GM12801 (cell line): ENCODE measurements around the gene SCAPER.

Source experiments
- CTCF ChIP-seq: IDR thresholded peaks from one replicate; pipeline ENCODE4 v1.5.1; 2011; ENCODE audit warnings: control low read depth; ENCODE audit not compliant: insufficient read length; ENCODE audit errors: extremely low read depth

Gene SCAPER

GRCh38 chr15:76664895-76665294, 240.2 kb downstream of the SCAPER start:
- no peak for TF ChIP-seq CTCF

- TF ChIP-seq CTCF = no peak
These were observed 240.7 kb downstream of the SCAPER start for GRCh38 chr15:76664411-76664810.

- no peak for TF ChIP-seq CTCF
These were observed 241.6 kb downstream of the SCAPER start for GRCh38 chr15:76663529-76663928.

GRCh38 chr15:76648732-76649444, 256.3 kb downstream of the SCAPER start:
- TF ChIP-seq CTCF = no peak

- no peak for TF ChIP-seq CTCF
These were observed 257.5 kb downstream of the SCAPER start for GRCh38 chr15:76647612-76648011.

GRCh38 chr15:76644646-76645045, 260.5 kb downstream of the SCAPER start:
- TF ChIP-seq CTCF = no peak

GRCh38 chr15:76642671-76643070, 262.5 kb downstream of the SCAPER start:
- TF ChIP-seq CTCF = no peak
